ENCODE results near the gene CUBN. TPM values are rescaled to one million over a fixed set of nuclear protein-coding genes. Genes with fewer than 3 reads are reported as not detected.
"Not testable (repeated sequence)": the region's sequence is repeated elsewhere in the genome, so short reads cannot be mapped to it uniquely, and the experiment has no call there.

CUBN gene
- total RNA-seq, 2 donors from 2014 or later: 0.37 to 0.42 TPM

DNA sequence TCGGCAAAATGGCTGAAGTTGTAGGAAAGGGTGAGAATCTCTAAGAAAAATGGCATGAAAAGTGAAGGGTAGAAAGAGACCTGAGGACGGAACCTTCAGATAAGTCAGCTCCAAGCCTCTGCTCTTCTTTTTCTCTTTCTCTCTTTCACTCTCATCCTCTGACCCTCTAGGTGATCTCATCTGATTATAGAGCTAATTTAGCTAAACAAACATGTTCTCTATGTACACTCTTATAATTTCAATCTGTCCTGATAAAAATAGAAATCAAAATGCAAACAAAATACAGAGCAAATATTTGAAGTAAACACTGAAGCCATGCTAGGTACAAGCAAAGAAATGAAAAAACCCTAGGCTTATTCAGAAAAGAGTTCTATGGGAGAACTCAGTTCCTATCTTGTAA, 14.4 kb upstream of the CUBN start:
- ATAC-seq: no peak
- intact Hi-C loops (cut with DNase I, micrococcal nuclease): no loop called here

DNA sequence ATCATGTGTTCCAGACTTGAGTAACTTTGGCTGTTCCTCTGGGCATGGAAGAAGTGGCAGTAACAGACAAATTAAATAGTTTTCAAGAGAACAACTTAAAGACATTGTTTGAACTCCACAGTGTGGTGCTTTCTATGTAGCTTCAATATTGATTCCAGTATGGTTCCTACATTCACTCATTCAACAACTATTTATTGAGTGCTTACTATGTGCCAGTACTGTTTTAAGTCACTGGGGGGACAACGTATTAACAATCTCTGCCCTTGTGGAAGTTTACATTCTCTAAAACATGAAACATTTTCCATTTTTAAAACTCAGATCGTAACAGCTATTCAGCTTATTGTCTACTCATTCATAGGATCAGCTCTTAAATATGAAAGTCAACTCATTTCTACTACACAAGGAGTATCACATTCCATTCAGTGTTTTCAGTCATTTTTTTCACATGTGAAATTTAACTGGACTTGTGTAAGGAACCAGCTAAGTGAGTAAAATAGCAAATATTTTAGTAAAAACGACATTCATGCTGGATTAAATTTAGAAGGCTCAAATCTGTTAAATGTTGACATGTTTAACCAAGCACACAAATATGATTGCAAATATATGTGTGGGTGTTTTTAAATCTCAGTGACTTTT, 13.6 kb upstream of the CUBN start:
- ATAC-seq: no peak
- DNase-seq: no peak
- intact Hi-C loops (cut with DNase I, micrococcal nuclease): no loop called here

More for the DNA sequence above, 14.4 kb upstream of the CUBN start:
- DNase-seq: no peak

- ATAC-seq: no peak
- DNase-seq: no peak
- intact Hi-C loops (cut with DNase I, micrococcal nuclease): no loop called here
These were observed 12.1 kb upstream of the CUBN start for GRCh38 chr10:17141504-17142229.

DNA sequence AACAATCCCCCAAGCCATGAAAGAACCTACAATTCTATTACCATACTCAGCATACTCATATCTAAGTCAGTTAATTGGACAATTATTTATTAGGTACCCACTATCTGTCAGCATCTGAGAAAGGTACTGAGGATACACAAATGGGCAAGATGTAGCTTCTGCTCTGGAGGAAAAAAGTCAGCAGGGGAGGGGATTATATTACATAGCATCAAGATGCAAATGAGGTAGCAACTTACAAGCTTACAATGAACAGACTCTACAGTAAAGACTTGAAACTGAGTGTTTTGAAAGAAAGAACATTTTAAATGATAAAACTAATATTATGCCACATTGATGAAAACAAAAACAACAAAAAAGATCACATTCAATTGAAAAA, 10.8 kb upstream of the CUBN start:
- intact Hi-C loops (cut with DNase I, micrococcal nuclease): no loop called here
- no peak for DNase-seq
- ATAC-seq: no peak

DNA sequence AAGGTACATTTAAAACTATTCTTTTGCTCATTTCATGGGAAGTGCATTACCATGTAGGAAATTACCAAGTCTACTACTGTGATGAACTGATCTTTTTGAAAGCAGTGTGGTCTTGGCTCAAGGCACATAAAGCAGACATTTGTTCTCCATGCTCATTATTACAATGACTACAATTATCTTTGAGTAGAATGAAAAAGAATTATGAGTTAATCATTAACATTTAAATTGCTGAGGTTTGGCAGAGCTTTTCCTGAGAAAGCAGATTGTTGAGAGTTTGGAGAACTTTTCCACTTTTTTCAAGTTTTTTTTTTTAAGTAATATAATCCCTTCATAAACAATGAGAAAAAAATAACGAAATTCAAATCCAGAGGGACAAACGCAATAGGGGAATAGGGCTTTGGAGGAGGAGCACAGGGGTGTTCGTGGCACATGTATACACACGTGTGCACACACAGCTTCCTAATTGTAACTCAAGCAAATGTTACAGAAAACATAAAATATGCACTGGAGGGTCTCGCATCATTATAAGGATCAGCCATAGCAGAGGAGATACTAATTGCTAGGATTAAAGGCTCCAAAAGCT, 8.9 kb upstream of the CUBN start:
- ATAC-seq (peak; percentile 52), DNase-seq (no peak)
- intact Hi-C loops (cut with DNase I, micrococcal nuclease): no loop called here

DNA sequence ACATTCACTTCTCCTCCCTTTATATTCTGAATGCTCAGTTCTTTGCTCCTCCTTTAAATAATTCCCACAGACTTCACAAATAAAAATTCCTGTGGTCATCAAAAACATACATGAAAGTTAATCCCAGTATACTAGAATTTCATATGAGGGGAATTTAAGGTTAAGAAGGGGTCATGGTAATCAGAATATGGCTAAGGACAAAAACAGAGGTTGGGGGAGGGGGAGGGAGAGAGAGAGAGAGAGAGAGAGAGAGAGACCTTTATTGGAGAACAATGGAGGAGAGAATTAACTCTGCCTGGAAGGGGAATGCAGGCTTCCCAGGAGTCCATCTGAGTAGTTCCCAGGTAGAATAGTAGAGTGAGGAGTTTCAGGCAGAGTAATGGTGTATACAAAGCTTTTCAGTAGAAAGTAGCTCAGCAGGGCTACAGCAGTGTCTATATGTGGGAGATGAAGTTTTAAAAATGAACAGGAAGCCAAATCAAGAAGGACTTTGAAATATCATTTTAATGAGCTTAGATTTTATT, 5.2 kb upstream of the CUBN start:
- intact Hi-C loops (cut with DNase I, micrococcal nuclease): no loop called here
- ATAC-seq (no peak), DNase-seq (no peak)

DNA sequence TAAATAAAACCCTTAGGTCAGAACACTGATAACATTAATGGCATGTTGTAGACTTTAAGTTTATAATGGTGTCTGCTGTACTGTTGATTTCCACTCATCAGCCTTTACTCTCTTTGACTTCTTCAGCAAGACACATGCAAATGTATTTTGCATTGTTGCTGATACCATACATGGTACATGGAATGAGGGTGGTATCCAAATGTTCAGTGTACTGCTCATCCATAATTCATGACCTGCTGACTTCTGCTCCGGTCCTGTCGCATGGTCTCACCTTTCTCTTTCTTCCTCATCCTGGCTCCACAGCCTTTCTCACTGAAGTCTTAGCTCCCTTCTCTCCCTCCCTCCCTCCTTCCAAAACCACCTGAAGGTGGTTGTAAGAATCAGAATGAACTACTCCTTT, 4.7 kb upstream of the CUBN start:
- DNase-seq (no peak), ATAC-seq (no peak)
- intact Hi-C loops (cut with DNase I, micrococcal nuclease): no loop called here

DNA sequence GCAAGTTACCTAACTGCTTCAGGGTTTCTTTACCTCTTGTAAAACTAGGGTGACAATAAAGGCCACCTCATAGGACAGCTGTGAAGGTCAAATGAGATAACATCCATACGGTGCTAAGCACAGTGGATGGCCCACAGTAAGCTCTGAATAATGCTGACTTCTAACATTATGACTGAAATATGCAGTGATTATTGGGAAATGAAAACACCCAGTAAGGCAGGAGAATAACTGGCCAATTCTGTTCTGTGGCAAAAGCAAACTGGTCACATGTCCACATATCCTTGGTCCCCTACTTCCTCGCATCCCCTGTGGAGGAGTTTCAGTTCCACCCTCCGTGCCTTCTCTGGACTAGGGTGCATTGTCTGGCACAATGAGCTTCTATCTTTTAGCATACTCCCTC, 1.4 kb downstream of the CUBN start:
- DNase-seq (no peak), ATAC-seq (peak; percentile 50)
- intact Hi-C loops (cut with DNase I, micrococcal nuclease): no loop called here

DNA sequence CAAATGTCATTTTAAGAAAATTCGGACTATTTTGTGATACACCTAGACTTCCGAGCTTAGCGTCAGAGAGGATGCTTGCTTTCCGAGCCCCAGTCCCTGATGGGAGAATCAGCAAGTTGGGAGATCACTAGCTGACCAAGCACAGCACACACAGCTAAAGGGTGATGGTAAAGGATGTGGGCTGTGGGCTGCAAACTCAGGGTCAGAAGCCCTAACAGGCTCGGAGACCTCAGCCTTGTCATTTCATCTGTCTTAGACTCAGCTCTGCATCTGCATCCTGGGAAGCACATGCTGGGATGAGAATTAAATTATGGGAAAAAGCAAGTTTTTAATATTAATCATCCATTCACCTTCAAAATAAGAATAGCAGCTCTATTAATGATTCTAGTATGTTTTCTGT, 3.3 kb downstream of the CUBN start:
- no peak for ATAC-seq
- no peak for DNase-seq
- intact Hi-C loops (cut with DNase I, micrococcal nuclease): no loop called here

DNA sequence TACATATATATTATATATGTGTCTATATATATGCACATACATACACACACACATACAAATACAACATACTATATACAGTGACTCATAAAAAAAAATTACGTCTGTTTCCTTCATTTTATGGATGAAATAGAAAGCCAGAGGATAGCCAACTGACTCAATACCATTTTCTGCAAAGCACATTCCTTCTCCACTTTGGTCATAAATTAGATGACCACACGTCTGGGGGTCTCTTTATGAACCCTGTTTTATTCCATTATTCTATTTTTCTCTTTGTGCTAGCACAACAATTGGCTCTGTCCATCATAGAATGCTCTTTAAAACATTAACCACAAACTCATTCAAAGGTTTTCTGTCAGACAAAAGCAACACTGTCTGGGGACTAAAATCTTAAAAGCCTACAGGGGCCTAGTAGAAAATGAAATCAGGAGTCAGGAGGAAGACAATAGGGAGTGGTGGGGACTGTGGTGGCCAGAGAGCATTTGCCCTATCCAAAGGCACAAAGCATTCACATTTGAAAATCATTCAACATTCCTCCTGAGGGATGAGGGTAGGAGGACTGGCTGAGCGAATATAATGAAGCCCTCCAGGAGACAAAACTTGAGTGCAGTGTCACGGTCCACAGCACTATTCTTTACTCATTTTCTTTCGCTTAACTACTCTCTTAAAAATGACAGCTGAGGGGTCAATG, 4.3 kb downstream of the CUBN start:
- intact Hi-C loops (cut with DNase I, micrococcal nuclease): no loop called here
- ATAC-seq (no peak), DNase-seq (no peak)

- ATAC-seq: no peak
- DNase-seq: no peak
- intact Hi-C loops (cut with DNase I, micrococcal nuclease): no loop called here
These were observed 5.7 kb downstream of the CUBN start for GRCh38 chr10:17123961-17124360.

DNA sequence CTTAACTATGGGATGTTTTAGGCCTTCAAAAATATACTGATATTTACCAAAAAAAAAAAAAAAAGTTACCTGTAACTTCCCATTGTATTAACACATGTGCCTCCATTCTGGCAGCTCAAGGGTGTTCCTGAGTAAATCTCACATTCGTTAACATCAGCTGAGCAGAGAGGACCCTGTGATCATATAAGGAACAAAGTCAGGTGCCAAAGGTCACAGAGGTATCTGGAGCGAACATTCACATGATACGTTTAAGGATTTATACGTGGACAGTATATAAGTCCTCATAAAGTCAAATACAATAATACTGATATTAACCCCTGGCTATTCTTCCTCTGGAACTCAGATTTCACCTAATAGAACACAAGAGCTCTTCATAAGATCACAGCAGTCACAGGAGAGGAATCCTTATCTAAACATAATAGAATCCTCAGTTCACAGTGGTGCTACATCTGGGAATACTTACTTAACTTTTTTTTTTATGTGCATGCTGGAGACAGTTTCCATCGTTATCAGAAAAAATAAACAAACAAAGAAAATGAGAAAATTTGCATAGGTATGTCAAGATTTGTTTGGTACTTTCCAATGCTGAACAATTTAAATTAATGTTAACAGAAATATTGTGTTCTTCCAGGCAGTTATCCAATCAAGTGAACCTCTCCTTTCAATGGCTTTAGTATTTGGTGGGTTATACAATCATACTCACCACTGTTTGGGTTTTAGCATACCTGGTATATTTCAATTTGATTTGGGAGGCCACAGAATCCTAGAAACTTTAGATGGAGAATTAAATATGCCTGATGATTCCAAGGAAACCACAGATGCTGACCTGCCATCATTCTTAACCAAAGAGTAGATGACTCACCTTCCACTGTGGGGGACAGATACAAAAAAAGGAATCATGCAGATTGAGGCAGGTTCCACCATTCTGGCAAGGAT, 6.6 kb downstream of the CUBN start:
- intact Hi-C loops (cut with DNase I, micrococcal nuclease): no loop called here
- no peak for ATAC-seq
- no peak for DNase-seq

DNA sequence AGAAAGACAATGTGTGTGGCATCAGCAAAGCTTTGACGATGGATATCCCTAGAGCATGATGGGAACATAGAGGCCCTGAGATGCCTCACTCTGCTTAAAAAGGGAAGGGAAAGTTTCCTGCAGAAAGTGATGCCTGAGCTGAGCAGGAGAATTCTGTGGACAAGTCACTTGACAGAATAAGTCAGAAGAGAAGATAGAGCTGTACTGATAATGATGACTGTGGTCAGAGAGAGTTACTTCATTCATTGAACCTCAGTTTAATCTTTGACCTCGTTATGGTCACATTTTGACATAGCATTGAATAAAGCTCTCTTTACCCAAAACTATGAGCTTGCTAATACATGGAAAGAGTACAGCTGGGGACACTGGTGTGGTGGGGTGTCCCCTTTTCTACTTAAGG, 7.6 kb downstream of the CUBN start:
- intact Hi-C loops (cut with DNase I, micrococcal nuclease): no loop called here

GRCh38 chr10:17120694-17121093, 8.9 kb downstream of the CUBN start:
- intact Hi-C loops (cut with DNase I, micrococcal nuclease): no loop called here
- DNase-seq: no peak
- ATAC-seq: no peak

More for the DNA sequence above, 7.6 kb downstream of the CUBN start:
- DNase-seq (no peak), ATAC-seq (no peak)

GRCh38 chr10:17119845-17120244, 9.8 kb downstream of the CUBN start:
- DNase-seq (no peak), ATAC-seq (no peak)
- intact Hi-C loops (cut with DNase I, micrococcal nuclease): no loop called here

GRCh38 chr10:17116193-17116592, 13.4 kb downstream of the CUBN start:
- peak; percentile 44 for ATAC-seq
- intact Hi-C loops (cut with DNase I, micrococcal nuclease): no loop called here
- no peak for DNase-seq

DNA sequence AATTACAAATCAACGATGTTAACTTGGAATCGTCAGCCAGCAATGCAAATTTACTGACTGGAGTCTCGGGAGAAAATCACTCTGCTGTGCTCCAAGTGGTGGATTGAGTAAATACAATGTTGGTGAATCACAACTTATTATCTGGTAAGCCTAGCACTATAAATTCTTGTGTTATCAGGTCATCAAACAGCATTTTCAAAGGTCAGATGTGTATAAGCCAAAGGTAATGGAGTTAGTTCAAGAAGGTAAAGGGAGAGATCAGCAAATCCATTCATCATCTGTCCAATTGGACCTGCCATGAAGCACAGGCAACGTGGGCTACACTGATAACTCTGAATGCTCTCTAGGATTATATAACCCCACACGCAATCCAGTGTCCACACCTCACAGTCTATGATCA, 13.9 kb downstream of the CUBN start:
- ATAC-seq (peak; percentile 78), DNase-seq (no peak)
- intact Hi-C loops (cut with DNase I, micrococcal nuclease): no loop called here

DNA sequence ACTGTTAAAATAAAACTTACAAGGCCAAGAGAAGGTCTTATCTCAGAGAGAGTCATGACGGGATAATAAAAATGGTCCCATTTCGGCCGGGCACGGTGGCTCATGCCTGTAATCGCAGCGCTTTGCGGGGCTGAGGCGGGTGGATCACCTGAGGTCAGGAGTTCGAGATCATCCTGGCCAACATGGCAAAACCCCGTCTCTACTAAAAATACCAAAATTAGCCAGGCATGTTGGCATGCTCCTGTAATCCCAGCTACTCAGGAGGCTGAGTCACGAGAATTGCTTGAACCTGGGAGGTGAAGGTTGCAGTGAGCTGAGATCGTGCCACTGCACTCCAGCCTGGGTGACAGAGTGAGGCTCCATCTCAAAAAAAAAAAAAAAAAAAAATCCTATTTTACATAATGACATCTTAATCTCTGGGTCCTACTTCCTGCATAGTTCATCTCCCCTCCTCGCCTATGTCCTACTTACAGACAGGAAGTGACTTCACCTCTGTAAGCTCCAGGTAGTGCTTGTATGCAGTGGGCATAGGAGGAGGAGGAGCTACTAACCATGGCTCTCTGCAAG, 14.7 kb downstream of the CUBN start:
- intact Hi-C loops (cut with DNase I, micrococcal nuclease): not testable (repeated sequence)
- DNase-seq (peak in 1 of 2 donors; percentile 24), ATAC-seq (peak; percentile 63)

Measured in left colon (tissue), 2 donors.